Lower leg skin (tissue), 3 donors: Measurements from ENCODE around the gene LITAF.

Experiments used
- CTCF ChIP-seq, 3 donors: fragments of 450-650 bp; IDR thresholded peaks; one replicate each; pipeline ENCODE4 v1.5.1; 2016; ENCODE audit warnings: antibody characterized with exemption in 3 of 3, mild to moderate bottlenecking in 3 of 3, moderate library complexity in 2 of 3
- POLR2A ChIP-seq, 2 donors: fragments of 450-650 bp; IDR thresholded peaks; one replicate each; pipeline ENCODE4 v1.6.1; 2016 to 2017; ENCODE audit warnings: antibody characterized with exemption in 2 of 2, mild to moderate bottlenecking in 1 of 2, moderate library complexity in 1 of 2

GRCh38 chr16:11601425-11601824 lies 14.7 kb upstream of the LITAF start:
- TF ChIP-seq POLR2A (IDR thresholded peaks at IDR 0.05) (no peak), CTCF (IDR thresholded peaks at IDR 0.05) (no peak)
